Adipocyte (in vitro differentiated cells): Measurements from ENCODE around the gene SLC44A4.
"Not testable (repeated sequence)": the region's sequence is repeated elsewhere in the genome, so short reads cannot be mapped to it uniquely, and the experiment has no call there.

Source experiments
- DNase-seq: peaks from one replicate; pipeline ENCODE4 v3.0.0-alpha.2; 2015; ENCODE audit warnings: low read depth
- H3K27me3 ChIP-seq: replicated peaks from 2 replicates; pipeline ENCODE4 v1.7.0; 2013; ENCODE audit warnings: mild to moderate bottlenecking, low read length, moderate library complexity; ENCODE audit not compliant: control insufficient read depth, insufficient read depth
- H3K36me3 ChIP-seq: 2 replicates; pipeline ENCODE4 v1.7.0; 2013; ENCODE audit warnings: low read length, mild to moderate bottlenecking, moderate library complexity; ENCODE audit not compliant: control insufficient read depth, insufficient read depth, severe bottlenecking
- H3K4me1 ChIP-seq: 2 replicates; pipeline ENCODE4 v1.7.0; 2013; ENCODE audit warnings: mild to moderate bottlenecking, low read length, moderate library complexity; ENCODE audit not compliant: control insufficient read depth, insufficient read depth
- H3K4me3 ChIP-seq: 2 replicates; pipeline ENCODE4 v1.7.0; 2013; ENCODE audit warnings: mild to moderate bottlenecking, low read length, moderate library complexity
- H3K9ac ChIP-seq: 2 replicates; pipeline ENCODE4 v1.7.0; 2013; ENCODE audit warnings: mild to moderate bottlenecking, low read length, moderate library complexity
- H3K9me3 ChIP-seq: 2 replicates; pipeline ENCODE4 v1.7.0; 2013; ENCODE audit warnings: mild to moderate bottlenecking, low read length, moderate library complexity; ENCODE audit not compliant: control insufficient read depth

The SLC44A4 gene

DNA sequence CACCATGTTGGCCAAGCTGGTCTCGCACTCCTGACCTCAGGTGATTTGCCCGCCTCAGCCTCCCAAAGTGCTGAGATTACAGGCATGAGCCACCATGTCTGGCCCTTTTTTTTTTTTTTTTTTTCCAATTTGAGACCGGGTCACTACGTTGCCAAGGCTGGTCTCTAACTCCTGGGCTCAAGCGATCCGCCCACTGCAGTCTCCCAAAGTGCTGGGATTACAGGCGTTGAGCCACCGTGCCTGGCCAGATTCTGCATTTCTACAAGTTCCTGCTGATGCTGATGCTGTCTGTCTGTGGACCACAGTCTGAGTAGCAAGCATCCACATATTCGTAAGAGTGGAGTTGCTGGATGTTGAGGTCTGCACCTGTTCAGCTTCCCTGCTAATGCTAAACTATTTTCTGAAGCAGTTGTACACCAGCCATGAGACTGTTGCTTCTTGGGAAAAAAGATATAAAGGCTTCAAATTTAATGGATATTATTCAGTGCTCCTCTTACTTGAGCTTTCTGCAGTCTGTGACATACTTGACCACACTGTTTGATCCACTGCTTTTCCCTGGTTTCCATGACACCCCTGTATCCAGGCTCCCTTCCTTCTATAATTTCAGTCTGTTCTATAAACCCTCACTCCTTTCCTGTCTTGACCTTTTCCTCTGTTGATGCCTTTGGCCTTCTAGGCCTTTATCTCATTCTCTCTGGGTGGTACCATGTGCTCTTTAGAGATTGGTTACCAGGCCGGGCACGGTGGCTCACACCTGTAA, 33.2 kb upstream of the SLC44A4 start:
- Histone ChIP-seq H3K4me3 (no peak overlapping the region), H3K36me3 (no peaks in the 10 kb centered on the region), H3K9ac (no peak overlapping the region), H3K27me3 (no peaks in the 10 kb centered on the region), H3K9me3 (no peaks in the 10 kb centered on the region), H3K4me1 (peaks cover 29% of the 10 kb centered on the region)
- no peak for DNase-seq

DNA sequence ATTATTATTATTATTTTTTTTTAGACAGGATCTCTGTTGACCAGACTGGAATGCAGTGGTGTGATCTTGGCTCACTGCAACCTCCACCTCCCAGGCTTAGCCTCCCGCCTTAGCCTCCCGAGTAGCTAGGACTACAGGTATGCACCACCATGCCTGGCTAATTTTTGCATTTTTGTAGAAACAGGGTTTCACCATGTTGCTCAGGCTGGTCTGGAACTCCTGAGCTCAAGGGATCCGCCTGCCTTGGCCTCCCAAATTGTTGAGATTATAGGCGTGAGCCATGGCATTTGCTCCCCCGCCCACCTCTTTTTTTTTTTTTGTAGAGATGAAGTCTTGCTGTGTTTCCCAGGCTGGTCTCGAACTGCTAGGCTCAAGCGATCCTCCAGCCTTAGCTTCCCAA, 30.5 kb upstream of the SLC44A4 start:
- H3K36me3 ChIP-seq, H3K27me3 ChIP-seq, H3K4me3 ChIP-seq, H3K9ac ChIP-seq, DNase-seq, H3K9me3 ChIP-seq: not testable (repeated sequence)
- peaks cover 31% of the 10 kb centered on the region for H3K4me1 ChIP-seq

DNA sequence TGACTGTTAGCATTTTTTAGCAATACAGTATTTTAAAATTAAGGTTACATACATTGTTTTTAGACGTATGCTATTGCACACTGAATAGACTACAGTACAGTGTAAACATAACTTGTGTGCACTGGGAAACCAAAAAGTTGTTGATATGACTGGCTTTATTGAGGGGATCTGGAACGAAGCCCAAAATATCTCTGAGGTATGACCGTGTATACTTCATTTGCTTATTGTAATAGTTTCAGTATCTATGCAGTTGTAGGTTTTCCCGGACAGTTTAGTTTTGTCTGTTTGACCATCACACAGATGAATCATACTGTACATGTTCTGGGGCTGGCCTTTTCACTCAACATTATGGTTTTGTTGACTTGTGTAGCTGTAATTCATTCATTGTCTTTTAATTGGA, 30.0 kb upstream of the SLC44A4 start:
- H3K4me3 ChIP-seq, result no peak overlapping the region
- H3K4me1 ChIP-seq, result peaks cover 34% of the 10 kb centered on the region
- H3K9ac ChIP-seq, result no peak overlapping the region
- H3K27me3 ChIP-seq, result no peaks in the 10 kb centered on the region
- no peaks in the 10 kb centered on the region for H3K9me3 ChIP-seq
- DNase-seq, result peak; percentile 41
- H3K36me3 ChIP-seq, result no peaks in the 10 kb centered on the region

DNA sequence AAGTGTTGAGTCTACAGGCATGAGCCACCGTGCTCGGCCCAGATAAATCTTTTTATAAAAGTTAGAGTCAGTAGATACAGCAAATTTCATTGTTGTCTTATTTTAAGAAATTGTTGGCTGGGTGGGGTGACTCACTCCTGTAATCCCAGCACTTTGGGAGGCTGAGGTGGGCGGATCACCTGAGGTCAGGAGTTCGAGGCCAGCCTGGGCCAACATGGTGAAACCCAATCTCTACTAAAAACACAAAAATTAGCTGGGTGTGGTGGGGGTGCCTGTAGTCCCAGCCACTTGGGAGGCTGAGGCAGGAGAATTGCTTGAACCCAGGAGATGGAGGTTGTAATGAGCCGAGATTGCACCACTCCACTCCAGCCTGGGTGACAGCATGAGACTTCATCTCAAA, 29.5 kb upstream of the SLC44A4 start:
- H3K27me3 ChIP-seq, H3K9me3 ChIP-seq, DNase-seq, H3K4me3 ChIP-seq, H3K36me3 ChIP-seq, H3K9ac ChIP-seq: not testable (repeated sequence)
- peaks cover 38% of the 10 kb centered on the region for H3K4me1 ChIP-seq

DNA sequence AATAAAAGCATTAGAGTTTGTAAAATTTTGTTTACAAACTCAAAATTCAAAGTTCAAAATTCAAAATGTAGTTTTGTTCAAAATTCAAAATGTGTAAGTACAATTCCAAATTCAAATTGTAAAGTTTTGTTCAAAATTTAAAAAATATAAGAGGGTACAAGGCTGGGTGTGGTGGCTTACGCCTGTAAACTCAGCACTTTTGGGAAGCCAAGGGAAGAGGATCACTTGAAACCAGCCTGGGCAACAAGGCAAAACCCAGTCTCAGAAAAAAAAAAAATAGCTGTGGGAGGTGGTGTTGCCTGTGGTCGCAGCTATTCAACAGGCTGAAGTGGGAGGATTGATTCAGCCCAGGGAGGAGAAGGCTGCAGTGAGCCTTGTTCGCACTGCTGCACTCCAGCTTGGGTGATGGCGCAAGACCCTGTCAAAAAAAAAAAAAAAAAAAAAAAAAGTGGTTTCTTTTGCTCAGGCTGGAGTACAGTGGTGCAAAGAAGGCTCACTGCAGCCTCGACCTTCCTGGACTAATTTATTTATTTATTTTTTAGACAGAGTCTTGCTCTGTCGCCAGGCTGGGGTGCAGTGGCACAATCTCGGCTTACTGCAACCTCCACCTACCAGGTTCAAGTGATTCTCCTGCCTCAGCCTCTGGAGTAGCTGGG, 28.5 kb upstream of the SLC44A4 start:
- DNase-seq, result peak; percentile 67
- Histone ChIP-seq H3K36me3 (no peaks in the 10 kb centered on the region), H3K4me1 (peaks cover 47% of the 10 kb centered on the region), H3K4me3 (no peak overlapping the region), H3K9me3 (no peaks in the 10 kb centered on the region), H3K9ac (peak overlapping the region; percentile 67), H3K27me3 (no peaks in the 10 kb centered on the region)

DNA sequence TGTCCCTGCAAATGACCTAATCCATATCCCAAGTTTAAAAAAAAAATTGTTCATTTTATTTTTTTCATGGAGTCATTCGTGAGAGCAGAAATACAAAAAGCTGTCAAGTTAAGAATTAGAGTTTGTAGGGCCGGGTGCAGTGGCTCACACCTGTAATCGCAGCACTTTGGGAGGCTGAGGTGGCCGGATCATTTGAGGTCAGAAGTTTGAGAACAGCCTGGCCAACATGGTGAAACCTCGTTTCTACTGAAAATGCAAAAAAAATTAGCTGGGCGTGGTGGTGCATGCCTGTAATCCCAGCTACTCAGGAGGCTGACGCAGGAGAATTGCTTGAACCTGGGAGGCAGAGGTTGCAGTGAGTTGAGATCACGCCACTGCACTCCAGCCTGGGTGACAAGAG, 27.9 kb upstream of the SLC44A4 start:
- H3K27me3 ChIP-seq, DNase-seq, H3K36me3 ChIP-seq, H3K4me3 ChIP-seq, H3K9ac ChIP-seq, H3K9me3 ChIP-seq: not testable (repeated sequence)
- H3K4me1 ChIP-seq, result peaks cover 43% of the 10 kb centered on the region

DNA sequence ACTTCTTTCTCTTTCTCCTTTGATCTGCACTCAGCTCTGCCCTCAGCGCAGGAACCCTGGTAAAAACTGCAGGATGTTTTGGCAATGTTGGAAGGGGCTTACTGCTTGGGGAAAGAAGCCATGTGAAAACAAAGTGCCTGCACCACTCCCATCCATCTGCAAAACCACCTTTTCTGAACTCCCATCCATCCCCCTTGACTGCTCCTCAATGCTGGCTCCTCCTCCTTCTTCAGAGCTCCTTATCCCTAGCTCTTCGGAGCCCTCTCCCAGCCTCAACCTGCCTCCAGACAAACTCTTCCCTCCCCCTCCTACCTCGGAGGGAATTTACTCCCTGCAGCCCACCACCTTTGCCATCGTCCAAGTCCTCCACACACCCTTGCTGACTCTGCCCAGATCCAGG, 27.3 kb upstream of the SLC44A4 start:
- Histone ChIP-seq H3K9ac (no peak overlapping the region), H3K36me3 (no peaks in the 10 kb centered on the region), H3K9me3 (no peaks in the 10 kb centered on the region), H3K4me1 (peaks cover 42% of the 10 kb centered on the region), H3K4me3 (no peak overlapping the region), H3K27me3 (no peaks in the 10 kb centered on the region)
- no peak for DNase-seq

DNA sequence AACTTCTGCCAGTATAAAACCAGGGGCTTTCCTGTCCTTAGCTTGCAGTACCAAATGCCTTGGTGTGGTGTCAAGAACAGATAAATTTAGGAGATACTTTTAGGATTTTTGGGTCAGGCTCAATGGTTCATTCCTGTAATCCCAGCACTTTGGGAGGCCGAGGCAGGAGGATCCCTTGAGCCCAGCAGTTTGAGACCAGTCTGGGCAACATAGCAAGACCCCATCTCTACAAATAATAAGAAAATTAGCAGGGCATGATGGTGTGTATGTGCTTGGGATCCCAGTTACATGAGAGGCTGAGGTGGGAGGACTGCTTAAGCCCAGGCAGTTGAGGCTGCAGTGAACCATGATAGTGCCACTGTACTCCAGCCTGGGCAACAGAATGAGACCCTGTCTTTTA, 26.2 kb upstream of the SLC44A4 start:
- H3K27me3 ChIP-seq, result no peaks in the 10 kb centered on the region
- no peak for DNase-seq

DNA sequence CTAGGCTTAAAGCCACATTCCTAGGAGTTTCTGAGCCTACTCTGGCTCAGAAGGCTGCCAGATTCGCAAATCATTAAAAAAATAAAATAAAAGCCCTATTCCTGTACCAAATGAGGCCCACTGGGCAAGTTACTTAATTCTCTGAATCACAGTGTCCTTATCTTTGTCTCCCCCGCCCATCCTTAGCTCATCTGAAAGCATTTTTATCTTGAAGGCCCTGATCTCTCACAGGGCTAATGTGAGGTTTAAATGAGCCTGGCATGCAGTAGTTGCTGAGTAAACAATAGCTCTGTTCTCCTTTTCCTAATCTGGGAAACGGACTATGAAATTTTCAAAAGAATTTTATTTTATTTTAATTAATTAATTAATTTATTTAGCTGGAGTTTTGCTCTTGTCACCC, 25.2 kb upstream of the SLC44A4 start:
- no peak for DNase-seq
- no peaks in the 10 kb centered on the region for H3K36me3 ChIP-seq

More for the DNA sequence above, 26.2 kb upstream of the SLC44A4 start:
- Histone ChIP-seq H3K9ac (no peak overlapping the region), H3K4me1 (peaks cover 39% of the 10 kb centered on the region), H3K9me3 (no peaks in the 10 kb centered on the region), H3K36me3 (no peaks in the 10 kb centered on the region), H3K4me3 (no peak overlapping the region)

DNA sequence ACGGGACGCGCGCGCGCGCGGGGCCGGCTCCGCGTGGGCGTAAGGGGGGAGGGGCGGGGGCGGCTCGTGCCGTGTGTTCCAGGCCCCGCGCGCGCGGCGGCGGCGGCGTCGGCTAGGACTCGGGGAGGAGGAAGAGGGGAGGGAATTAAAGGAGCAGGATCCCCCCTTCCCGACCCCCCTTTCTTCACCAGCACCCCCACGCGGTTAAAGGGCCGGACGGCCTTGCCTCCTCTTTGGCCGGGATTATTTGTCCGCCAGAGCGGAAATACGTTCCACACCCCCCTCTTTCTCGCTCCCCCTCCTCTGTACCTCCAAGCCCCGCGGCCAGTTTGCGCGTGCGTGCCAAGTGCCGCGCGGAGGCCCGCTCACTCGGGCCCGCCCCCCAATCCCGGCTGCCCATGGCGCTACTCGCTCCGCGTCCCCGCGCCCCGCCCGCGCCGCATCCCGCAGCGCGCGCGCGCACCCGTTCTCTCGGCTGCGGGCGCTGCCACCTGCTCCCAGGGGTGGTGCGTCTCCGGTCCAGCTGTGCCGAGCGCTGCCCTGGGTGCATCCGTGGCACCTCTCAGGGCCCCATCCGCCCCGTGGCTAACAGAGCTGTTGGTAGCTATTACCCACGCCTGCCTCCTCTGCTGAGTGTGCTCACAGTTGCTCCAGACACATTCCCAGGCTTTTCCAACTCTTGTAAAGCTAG, 23.3 kb upstream of the SLC44A4 start, which contains the start of gene ZBTB12:
Gene ZBTB12 (minus strand): TSS at position 134 of the 691 bp plus-strand sequence. CDS start 781 bp downstream, outside the sequence.
- H3K36me3 ChIP-seq, result no peaks in the 10 kb centered on the region
- DNase-seq, result peak; percentile 98
- H3K27me3 ChIP-seq, result no peaks in the 10 kb centered on the region
- peaks cover 31% of the 10 kb centered on the region for H3K4me1 ChIP-seq
- peak within 1 kb of the TSS; percentile 82 for H3K4me3 ChIP-seq
- peak within 1 kb of the TSS; percentile 82 for H3K9ac ChIP-seq
- no peaks in the 10 kb centered on the region for H3K9me3 ChIP-seq

More for the DNA sequence above, 25.2 kb upstream of the SLC44A4 start:
- Histone ChIP-seq H3K9ac (peak overlapping the region; percentile 34), H3K4me3 (no peak overlapping the region), H3K4me1 (peaks cover 38% of the 10 kb centered on the region), H3K27me3 (no peaks in the 10 kb centered on the region), H3K9me3 (no peaks in the 10 kb centered on the region)

DNA sequence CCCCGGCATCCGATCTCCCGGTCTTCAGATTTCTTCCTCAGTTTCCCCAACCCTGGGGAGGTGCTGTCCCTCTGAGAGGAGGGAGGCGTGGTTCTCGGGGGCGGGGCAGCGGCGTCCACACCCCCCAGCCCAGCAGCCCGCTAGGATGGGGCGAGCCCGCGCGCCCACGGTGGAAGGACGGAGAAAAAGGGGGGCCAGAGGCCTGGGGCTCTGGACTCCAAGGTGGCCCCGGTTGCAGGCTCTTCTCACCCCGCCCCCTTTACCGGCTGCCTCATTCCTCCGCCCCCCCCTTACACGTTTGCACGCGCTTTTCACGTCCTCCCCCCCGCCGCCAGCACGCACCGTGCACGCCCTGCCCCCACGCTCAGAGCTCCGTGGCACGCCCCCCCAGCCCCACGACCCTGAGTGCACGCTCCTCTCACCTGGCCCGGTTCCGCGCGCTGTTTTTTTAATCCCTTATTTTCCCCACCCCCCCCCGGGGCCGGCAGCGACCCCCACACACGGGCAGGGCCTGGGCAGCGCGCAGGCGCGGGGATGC, 22.7 kb upstream of the SLC44A4 start:
- DNase-seq, result peak; percentile 71
- peak overlapping the region; percentile 82 for H3K9ac ChIP-seq
- no peaks in the 10 kb centered on the region for H3K9me3 ChIP-seq
- H3K27me3 ChIP-seq, result no peaks in the 10 kb centered on the region
- H3K4me3 ChIP-seq, result peak overlapping the region; percentile 82
- H3K4me1 ChIP-seq, result peaks cover 31% of the 10 kb centered on the region
- H3K36me3 ChIP-seq, result no peaks in the 10 kb centered on the region
